SK-N-SH (cell line): ENCODE data around the gene LRRN4CL.
"Not testable (repeated sequence)": the region's sequence is repeated elsewhere in the genome, so short reads cannot be mapped to it uniquely, and the experiment has no call there.

Source experiments
- CHD2 ChIP-seq: fragments of 150-350 bp; IDR thresholded peaks from 2 replicates; pipeline ENCODE4 v1.6.1; 2018; ENCODE audit warnings: low read length; ENCODE audit not compliant: partially characterized antibody
- EP300 ChIP-seq, 2 experiments: IDR thresholded peaks; 2 replicates each; pipeline versions ENCODE4 v1.4.0 to v1.6.1; 2012; ENCODE audit warnings: borderline replicate concordance in 1 of 2, low read depth in 1 of 2, low read length in 1 of 2
- FOXM1 ChIP-seq: IDR thresholded peaks from 2 replicates; pipeline ENCODE4 v1.4.0; 2012; ENCODE audit warnings: low read depth, mild to moderate bottlenecking
- GATA2 ChIP-seq: sonication (generic); formaldehyde crosslinking; IDR thresholded peaks from 2 replicates; pipeline ENCODE4 v1.5.0; 2020; ENCODE audit warnings: mild to moderate bottlenecking, missing genetic modification reagents
- JUND ChIP-seq: IDR thresholded peaks from 2 replicates; pipeline ENCODE4 v1.4.0; 2012
- NFIC ChIP-seq: IDR thresholded peaks from 2 replicates; pipeline ENCODE4 v1.4.0; 2012; ENCODE audit warnings: borderline replicate concordance
- RCOR1 ChIP-seq: fragments of 150-350 bp; IDR thresholded peaks from 2 replicates; pipeline ENCODE4 v1.6.1; 2017; ENCODE audit warnings: antibody characterized with exemption, low read length
- RFX5 ChIP-seq: IDR thresholded peaks from 2 replicates; pipeline ENCODE4 v1.6.1; 2012; ENCODE audit warnings: mild to moderate bottlenecking, improper control_type of control experiment, low read length
- SIN3A ChIP-seq: IDR thresholded peaks from 2 replicates; pipeline ENCODE4 v1.6.1; 2012; ENCODE audit warnings: low read depth, mild to moderate bottlenecking, low read length, moderate library complexity, borderline replicate concordance
- SMC3 ChIP-seq: IDR thresholded peaks from 2 replicates; pipeline ENCODE4 v1.6.1; 2012; ENCODE audit warnings: low read depth, low read length, improper control_type of control experiment
- TAF1 ChIP-seq: IDR thresholded peaks from 2 replicates; pipeline ENCODE4 v1.6.1; 2012; ENCODE audit warnings: low read depth, mild to moderate bottlenecking, low read length, moderate library complexity, borderline replicate concordance
- TF ChIP-seq, protein P1 (sequence below): fragments of 200-600 bp; sonication (generic); IDR thresholded peaks from 2 replicates; pipeline ENCODE4 v1.6.1; 2017; ENCODE audit warnings: antibody characterized with exemption, mild to moderate bottlenecking, moderate library complexity
- TF ChIP-seq, protein P2 (sequence below): IDR thresholded peaks from 2 replicates; pipeline ENCODE4 v1.4.0; 2012; ENCODE audit warnings: low read depth, borderline replicate concordance
- TF ChIP-seq, protein P3 (sequence below): IDR thresholded peaks from 2 replicates; pipeline ENCODE4 v1.6.1; 2012; ENCODE audit warnings: mild to moderate bottlenecking, low read depth, low read length, moderate library complexity

DNA sequence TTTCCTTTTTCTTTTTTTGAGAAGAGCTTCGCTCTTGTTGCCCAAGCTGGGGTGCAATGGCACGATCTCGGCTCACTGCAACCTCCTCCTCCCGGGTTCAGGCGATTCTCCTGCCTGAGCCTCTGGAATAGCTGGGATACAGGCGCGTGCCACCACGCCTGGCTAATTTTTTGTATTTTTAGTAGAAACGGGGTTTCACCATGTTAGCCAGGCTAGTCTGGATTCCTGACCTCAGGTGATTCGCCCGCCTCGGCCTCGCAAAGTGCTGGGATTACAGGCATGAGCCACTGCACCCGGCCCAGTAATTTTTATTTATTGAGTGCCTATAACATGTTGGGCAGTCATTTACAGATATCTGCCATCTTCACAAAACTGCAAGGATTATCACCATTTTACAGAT is 40.7 kb upstream of the LRRN4CL start:
- TF ChIP-seq, protein P1, sequence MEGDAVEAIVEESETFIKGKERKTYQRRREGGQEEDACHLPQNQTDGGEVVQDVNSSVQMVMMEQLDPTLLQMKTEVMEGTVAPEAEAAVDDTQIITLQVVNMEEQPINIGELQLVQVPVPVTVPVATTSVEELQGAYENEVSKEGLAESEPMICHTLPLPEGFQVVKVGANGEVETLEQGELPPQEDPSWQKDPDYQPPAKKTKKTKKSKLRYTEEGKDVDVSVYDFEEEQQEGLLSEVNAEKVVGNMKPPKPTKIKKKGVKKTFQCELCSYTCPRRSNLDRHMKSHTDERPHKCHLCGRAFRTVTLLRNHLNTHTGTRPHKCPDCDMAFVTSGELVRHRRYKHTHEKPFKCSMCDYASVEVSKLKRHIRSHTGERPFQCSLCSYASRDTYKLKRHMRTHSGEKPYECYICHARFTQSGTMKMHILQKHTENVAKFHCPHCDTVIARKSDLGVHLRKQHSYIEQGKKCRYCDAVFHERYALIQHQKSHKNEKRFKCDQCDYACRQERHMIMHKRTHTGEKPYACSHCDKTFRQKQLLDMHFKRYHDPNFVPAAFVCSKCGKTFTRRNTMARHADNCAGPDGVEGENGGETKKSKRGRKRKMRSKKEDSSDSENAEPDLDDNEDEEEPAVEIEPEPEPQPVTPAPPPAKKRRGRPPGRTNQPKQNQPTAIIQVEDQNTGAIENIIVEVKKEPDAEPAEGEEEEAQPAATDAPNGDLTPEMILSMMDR = not testable (repeated sequence)
- TF ChIP-seq RFX5; JUND; NFIC; TAF1; EP300 (IDR thresholded peaks at IDR 0.05; ENCODE audit: borderline replicate concordance in 1 of 2, low read depth in 1 of 2, low read length in 1 of 2); RCOR1; FOXM1; SMC3; SIN3A; CHD2; GATA2: not testable (repeated sequence)
- TF ChIP-seq, protein P2, sequence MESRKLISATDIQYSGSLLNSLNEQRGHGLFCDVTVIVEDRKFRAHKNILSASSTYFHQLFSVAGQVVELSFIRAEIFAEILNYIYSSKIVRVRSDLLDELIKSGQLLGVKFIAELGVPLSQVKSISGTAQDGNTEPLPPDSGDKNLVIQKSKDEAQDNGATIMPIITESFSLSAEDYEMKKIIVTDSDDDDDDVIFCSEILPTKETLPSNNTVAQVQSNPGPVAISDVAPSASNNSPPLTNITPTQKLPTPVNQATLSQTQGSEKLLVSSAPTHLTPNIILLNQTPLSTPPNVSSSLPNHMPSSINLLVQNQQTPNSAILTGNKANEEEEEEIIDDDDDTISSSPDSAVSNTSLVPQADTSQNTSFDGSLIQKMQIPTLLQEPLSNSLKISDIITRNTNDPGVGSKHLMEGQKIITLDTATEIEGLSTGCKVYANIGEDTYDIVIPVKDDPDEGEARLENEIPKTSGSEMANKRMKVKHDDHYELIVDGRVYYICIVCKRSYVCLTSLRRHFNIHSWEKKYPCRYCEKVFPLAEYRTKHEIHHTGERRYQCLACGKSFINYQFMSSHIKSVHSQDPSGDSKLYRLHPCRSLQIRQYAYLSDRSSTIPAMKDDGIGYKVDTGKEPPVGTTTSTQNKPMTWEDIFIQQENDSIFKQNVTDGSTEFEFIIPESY = not testable (repeated sequence)
- TF ChIP-seq, protein P3, sequence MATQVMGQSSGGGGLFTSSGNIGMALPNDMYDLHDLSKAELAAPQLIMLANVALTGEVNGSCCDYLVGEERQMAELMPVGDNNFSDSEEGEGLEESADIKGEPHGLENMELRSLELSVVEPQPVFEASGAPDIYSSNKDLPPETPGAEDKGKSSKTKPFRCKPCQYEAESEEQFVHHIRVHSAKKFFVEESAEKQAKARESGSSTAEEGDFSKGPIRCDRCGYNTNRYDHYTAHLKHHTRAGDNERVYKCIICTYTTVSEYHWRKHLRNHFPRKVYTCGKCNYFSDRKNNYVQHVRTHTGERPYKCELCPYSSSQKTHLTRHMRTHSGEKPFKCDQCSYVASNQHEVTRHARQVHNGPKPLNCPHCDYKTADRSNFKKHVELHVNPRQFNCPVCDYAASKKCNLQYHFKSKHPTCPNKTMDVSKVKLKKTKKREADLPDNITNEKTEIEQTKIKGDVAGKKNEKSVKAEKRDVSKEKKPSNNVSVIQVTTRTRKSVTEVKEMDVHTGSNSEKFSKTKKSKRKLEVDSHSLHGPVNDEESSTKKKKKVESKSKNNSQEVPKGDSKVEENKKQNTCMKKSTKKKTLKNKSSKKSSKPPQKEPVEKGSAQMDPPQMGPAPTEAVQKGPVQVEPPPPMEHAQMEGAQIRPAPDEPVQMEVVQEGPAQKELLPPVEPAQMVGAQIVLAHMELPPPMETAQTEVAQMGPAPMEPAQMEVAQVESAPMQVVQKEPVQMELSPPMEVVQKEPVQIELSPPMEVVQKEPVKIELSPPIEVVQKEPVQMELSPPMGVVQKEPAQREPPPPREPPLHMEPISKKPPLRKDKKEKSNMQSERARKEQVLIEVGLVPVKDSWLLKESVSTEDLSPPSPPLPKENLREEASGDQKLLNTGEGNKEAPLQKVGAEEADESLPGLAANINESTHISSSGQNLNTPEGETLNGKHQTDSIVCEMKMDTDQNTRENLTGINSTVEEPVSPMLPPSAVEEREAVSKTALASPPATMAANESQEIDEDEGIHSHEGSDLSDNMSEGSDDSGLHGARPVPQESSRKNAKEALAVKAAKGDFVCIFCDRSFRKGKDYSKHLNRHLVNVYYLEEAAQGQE = not testable (repeated sequence)
